A549 (cell line): ENCODE results near the gene LDLRAD4. TPM values are rescaled to one million over a fixed set of nuclear protein-coding genes. Genes with fewer than 3 reads are reported as not detected.

ENCODE experiments used
- ATAC-seq, 2 experiments: fragments of 200-7000 bp in 1 of 2; fragments of >200 bp in 1 of 2; cut with Nextera tagmentation in 1 of 2; cut with Tn5 transposase in 1 of 2; 3 replicates each; pipeline versions ENCODE4 v1.8.0 to v1.9.1; 2018 to 2020; ENCODE audit warnings: mild to moderate bottlenecking in 1 of 2, moderate library complexity in 1 of 2
- CTCF ChIA-PET: fragments of 300-600 bp; sonication (Branson Sonifier 250); formaldehyde crosslinking; extraction: SDS; loops from one replicate; lab custom pipeline; 2021; ENCODE audit warnings: antibody characterized with exemption, inconsistent platforms; lab: Yijun Ruan, JAX
- POLR2A ChIA-PET: fragments of 350-600 bp; formaldehyde crosslinking; extraction: SDS; loops from one replicate; lab custom pipeline; 2021; ENCODE audit warnings: antibody characterized with exemption, inconsistent platforms; lab: Yijun Ruan, JAX
- DNase-seq, 2 experiments: peaks; one replicate each; pipeline versions ENCODE4 v3.0.0 to v3.0.0-alpha.2; 2011 to 2016; ENCODE audit warnings: low read depth in 1 of 2, low spot score in 1 of 2
- FAIRE-seq: peaks from 2 replicates; lab custom pipeline; 2011; peaks lifted over from hg19 to GRCh38; lab: Jason Lieb, UNC
- H3K27ac ChIP-seq, 2 experiments: fragments of >200 bp; sonication (Bioruptor Twin); formaldehyde crosslinking; 3 replicates each; pipeline ENCODE4 v1.5.1; 2016 to 2017
- H3K4me1 ChIP-seq: fragments of >200 bp; sonication (Bioruptor Twin); formaldehyde crosslinking; 3 replicates; pipeline ENCODE4 v1.6.1; 2016
- H3K4me2 ChIP-seq: fragments of >200 bp; sonication (Bioruptor Twin); formaldehyde crosslinking; 3 replicates; pipeline ENCODE4 v1.6.1; 2016
- H3K4me3 ChIP-seq: fragments of >200 bp; sonication (Bioruptor Twin); formaldehyde crosslinking; 3 replicates; pipeline ENCODE4 v1.5.1; 2016
- H3K9me3 ChIP-seq: fragments of >200 bp; sonication (Bioruptor Twin); formaldehyde crosslinking; 3 replicates; pipeline ENCODE4 v1.6.1; 2016
- ATOH8 ChIP-seq: fragments of 250-450 bp; sonication (Bioruptor Pico); IDR thresholded peaks from 2 replicates; pipeline ENCODE4 v1.5.0; 2020; ENCODE audit warnings: low read depth, mild to moderate bottlenecking, moderate library complexity
- BCL3 ChIP-seq: fragments of >200 bp; sonication (Bioruptor Twin); formaldehyde crosslinking; IDR thresholded peaks from 3 replicates; pipeline ENCODE4 v1.6.1; 2016
- CBX8 ChIP-seq: fragments of 200-600 bp; sonication (generic); IDR thresholded peaks from 2 replicates; pipeline ENCODE4 v1.6.1; 2016
- CHD4 ChIP-seq: fragments of 200-600 bp; sonication (generic); IDR thresholded peaks from 2 replicates; pipeline ENCODE4 v1.6.1; 2016; ENCODE audit warnings: antibody characterized with exemption, mild to moderate bottlenecking, borderline replicate concordance
- CTCF ChIP-seq: fragments of >200 bp; sonication (Bioruptor Twin); formaldehyde crosslinking; IDR thresholded peaks from 3 replicates; pipeline ENCODE4 v1.5.1; 2016
- EHF ChIP-seq: fragments of 250-450 bp; sonication (Bioruptor Pico); IDR thresholded peaks from 2 replicates; pipeline ENCODE4 v1.5.0; 2020; ENCODE audit warnings: mild to moderate bottlenecking
- FOSL2 ChIP-seq, 2 experiments: fragments of 450-650 bp in 1 of 2; fragments of >200 bp in 1 of 2; sonication (Bioruptor Twin) in 1 of 2; formaldehyde crosslinking; IDR thresholded peaks; 2 replicates each; pipeline versions ENCODE4 v1.5.0 to v1.6.1; 2016 to 2020; ENCODE audit warnings: mild to moderate bottlenecking in 1 of 2, moderate library complexity in 1 of 2
- GATA3 ChIP-seq: IDR thresholded peaks from 2 replicates; pipeline ENCODE4 v1.6.1; 2012; ENCODE audit warnings: borderline replicate concordance
- HEYL ChIP-seq: fragments of 250-450 bp; sonication (Bioruptor Pico); IDR thresholded peaks from 2 replicates; pipeline ENCODE4 v1.8.0; 2021; ENCODE audit warnings: mild to moderate bottlenecking, moderate library complexity
- HOXA7 ChIP-seq: fragments of 250-450 bp; sonication (Bioruptor Pico); IDR thresholded peaks from 2 replicates; pipeline ENCODE4 v1.5.0; 2020; ENCODE audit warnings: mild to moderate bottlenecking, moderate library complexity
- KDM5A ChIP-seq: fragments of 200-600 bp; sonication (generic); IDR thresholded peaks from 2 replicates; pipeline ENCODE4 v1.6.1; 2016; ENCODE audit warnings: antibody characterized with exemption, mild to moderate bottlenecking
- MAFK ChIP-seq: fragments of 450-650 bp; IDR thresholded peaks from 2 replicates; pipeline ENCODE4 v1.6.1; 2014; ENCODE audit not compliant: partially characterized antibody
- MAX ChIP-seq: IDR thresholded peaks from 2 replicates; pipeline ENCODE4 v1.6.1; 2012
- NPAS2 ChIP-seq: fragments of 250-450 bp; sonication (Bioruptor Pico); IDR thresholded peaks from 2 replicates; pipeline ENCODE4 v1.8.0; 2022; ENCODE audit warnings: mild to moderate bottlenecking, moderate library complexity, borderline replicate concordance
- PBX3 ChIP-seq: IDR thresholded peaks from 2 replicates; pipeline ENCODE4 v1.6.1; 2012
- PHF8 ChIP-seq: fragments of 200-600 bp; sonication (generic); IDR thresholded peaks from 2 replicates; pipeline ENCODE4 v1.6.1; 2016; ENCODE audit warnings: low read depth, mild to moderate bottlenecking, antibody characterized with exemption, moderate library complexity, borderline replicate concordance
- POLR2AphosphoS2 ChIP-seq: conservative IDR thresholded peaks from 2 replicates; pipeline ENCODE4 v1.6.1; 2012; ENCODE audit warnings: low read length, improper control_type of control experiment, inconsistent platforms
- RCOR1 ChIP-seq: fragments of 150-350 bp; IDR thresholded peaks from 2 replicates; pipeline ENCODE4 v1.6.1; 2014; ENCODE audit warnings: antibody characterized with exemption, low read length, low read depth
- SREBF2 ChIP-seq: fragments of 450-650 bp; IDR thresholded peaks from 2 replicates; pipeline ENCODE4 v1.6.1; 2014; ENCODE audit warnings: mild to moderate bottlenecking, moderate library complexity
- ZNF302 ChIP-seq: fragments of 250-450 bp; sonication (Bioruptor Pico); IDR thresholded peaks from 2 replicates; pipeline ENCODE4 v1.9.0; 2021; ENCODE audit warnings: inconsistent platforms, mild to moderate bottlenecking, moderate library complexity
- WGBS: methylation state at CpG from one replicate; pipeline ENCODE4 v1.1.6; 2017; ENCODE audit errors: missing lambda C conversion rate; 5-methylcytosine and 5-hydroxymethylcytosine counted together
- polyA plus RNA-seq, 4 experiments: library from polyadenylated mRNA; depleted of rRNA in 3 of 4; stranded (reverse); fragments of >200 nt; fragmentation: RNase III in 1 of 4; extraction: RNeasy Plus Mini Kit Qiagen cat#74134 plus additional on column Dnase treatment in 1 of 4; gene quantifications; 2 replicates in 3 of 4; 3 replicates in 1 of 4; pipeline ENCODE4 v1.2.3, GENCODE V29; 2011 to 2017

The LDLRAD4 gene
- polyA plus RNA-seq, 2 of the 4 experiments (the other 2 are of a cell fraction) = 5.2 to 7.6 TPM

GRCh38 chr18:13560306-13560705, 341.7 kb downstream of the LDLRAD4 start:
- FAIRE-seq = no peak
- Histone ChIP-seq H3K27ac (no peak overlapping the region), H3K4me2 (no peak overlapping the region), H3K4me1 (no peaks in the 10 kb centered on the region; the same call in 2 of the 3 replicates), H3K4me3 (no peak overlapping the region), H3K9me3 (no peaks in the 10 kb centered on the region)
- no peak for TF ChIP-seq HEYL (CRISPR knock-in tag)
- no peak for TF ChIP-seq ZNF302 (CRISPR knock-in tag)
- TF ChIP-seq BCL3 = no peak
- TF ChIP-seq NPAS2 (CRISPR knock-in tag) = no peak
- no peak for TF ChIP-seq ATOH8 (CRISPR knock-in tag)
- TF ChIP-seq MAX = no peak
- no peak for TF ChIP-seq FOSL2 (IDR thresholded peaks at IDR 0.05)
- TF ChIP-seq FOSL2 (CRISPR knock-in tag; IDR thresholded peaks at IDR 0.05) = no peak
- no peak for TF ChIP-seq POLR2AphosphoS2
- no peak for TF ChIP-seq PBX3
- no peak for TF ChIP-seq EHF
- no peak for TF ChIP-seq SREBF2
- TF ChIP-seq CHD4 = no peak
- no peak for TF ChIP-seq GATA3
- no peak for TF ChIP-seq HOXA7 (CRISPR knock-in tag)
- no peak for TF ChIP-seq PHF8
- CTCF ChIA-PET = interaction anchor here (0.8 kb wide), 1 partner anchor 69 kb away, joined by 3 read pairs; no protein-coding TSS in a partner anchor
- 63% methylated on average over 4 of the region's 5 CpGs for WGBS
- ATAC-seq = no peak
- no peak for DNase-seq
- POLR2A ChIA-PET = no interaction called here

- no peaks in the 10 kb centered on the region for H3K9me3 ChIP-seq
- no peak overlapping the region for H3K4me3 ChIP-seq
- FAIRE-seq = no peak
- POLR2A ChIA-PET = no interaction called here
- TF ChIP-seq RCOR1 (no peak), CHD4 (no peak), MAFK (no peak), KDM5A (no peak), PHF8 (no peak), HEYL (CRISPR knock-in tag) (no peak), POLR2AphosphoS2 (no peak), BCL3 (no peak), CBX8 (no peak), SREBF2 (no peak), CTCF (no peak)
- TF ChIP-seq, all 56 proteins: peak for 0
- no peak for DNase-seq
- no peak overlapping the region for H3K27ac ChIP-seq
- WGBS = 75% methylated on average over 11 of the region's 11 CpGs
- no peak overlapping the region for H3K4me2 ChIP-seq
- ATAC-seq = no peak
- no peaks in the 10 kb centered on the region; the same call in 2 of the 3 replicates for H3K4me1 ChIP-seq
- CTCF ChIA-PET = no interaction called here
Measured at GRCh38 chr18:13562494-13563029, 344.0 kb downstream of the LDLRAD4 start.
